GM18867 (cell line): ENCODE results near the gene PKNOX1.
"Not testable (repeated sequence)": the region's sequence is repeated elsewhere in the genome, so short reads cannot be mapped to it uniquely, and the experiment has no call there.

Experiments
- ATAC-seq: cut with Tn5 transposase; IDR thresholded peaks from one replicate; pipeline ENCODE4 v1.9.1; 2021; ENCODE audit warnings: mild to moderate bottlenecking, moderate library complexity; ENCODE audit not compliant: unreplicated experiment

PKNOX1 gene, protein sequence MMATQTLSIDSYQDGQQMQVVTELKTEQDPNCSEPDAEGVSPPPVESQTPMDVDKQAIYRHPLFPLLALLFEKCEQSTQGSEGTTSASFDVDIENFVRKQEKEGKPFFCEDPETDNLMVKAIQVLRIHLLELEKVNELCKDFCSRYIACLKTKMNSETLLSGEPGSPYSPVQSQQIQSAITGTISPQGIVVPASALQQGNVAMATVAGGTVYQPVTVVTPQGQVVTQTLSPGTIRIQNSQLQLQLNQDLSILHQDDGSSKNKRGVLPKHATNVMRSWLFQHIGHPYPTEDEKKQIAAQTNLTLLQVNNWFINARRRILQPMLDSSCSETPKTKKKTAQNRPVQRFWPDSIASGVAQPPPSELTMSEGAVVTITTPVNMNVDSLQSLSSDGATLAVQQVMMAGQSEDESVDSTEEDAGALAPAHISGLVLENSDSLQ

DNA sequence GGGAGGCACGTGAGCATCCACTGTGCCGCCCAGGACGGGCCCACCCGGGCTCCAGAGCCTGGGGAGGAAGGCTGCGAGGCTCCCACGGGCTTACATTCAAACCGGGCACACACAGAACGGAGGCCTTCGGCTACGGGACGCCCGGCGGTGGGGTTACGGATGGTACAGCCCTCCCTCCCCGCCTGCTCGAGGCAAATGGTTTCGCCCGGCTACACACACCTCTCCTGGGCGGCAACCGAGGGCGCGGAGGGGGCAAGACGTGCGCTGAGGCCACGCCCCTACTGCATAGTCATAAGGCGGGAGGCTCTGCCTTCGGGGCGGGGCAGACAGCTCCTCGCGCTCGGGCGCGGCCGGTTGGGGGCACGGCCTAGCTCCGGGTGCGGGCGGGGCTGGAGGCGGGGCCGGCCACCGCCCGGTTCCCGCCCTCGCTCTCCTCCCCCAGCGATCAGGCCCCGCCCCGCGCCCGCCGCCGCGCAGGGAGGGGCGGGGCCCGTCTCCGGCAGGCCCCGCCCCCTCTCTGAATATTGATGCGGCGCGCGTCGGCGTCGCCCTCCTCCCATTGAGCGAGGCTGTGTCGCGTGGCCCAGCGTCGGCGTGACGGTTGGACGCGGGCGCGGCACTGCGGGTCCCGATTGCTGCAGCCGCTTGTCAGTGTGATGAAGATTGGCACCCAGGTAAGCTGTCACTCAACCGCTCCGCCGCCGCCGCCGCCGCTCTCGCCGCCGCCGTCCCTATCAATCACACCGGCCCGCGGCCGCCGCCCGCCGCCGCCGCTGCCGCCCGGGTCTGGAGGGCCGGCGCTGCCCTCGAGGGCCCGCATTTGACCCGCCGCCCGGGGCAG, at the start of gene PKNOX1:
TSS of gene PKNOX1 (plus strand) at position 572 of the 841 bp plus-strand sequence. CDS start 29,820 bp downstream, outside the sequence.
- ATAC-seq = peak; percentile 82

- no peak for ATAC-seq
Observed at GRCh38 chr21:42925114-42925926, 49.0 kb upstream of the PKNOX1 start, which contains the start of gene ERVH48-1. TSS of gene ERVH48-1 (minus strand) at chr21:42925630. CDS start at chr21:42919006, 6,624 bp downstream.

GRCh38 chr21:42927474-42928200, 46.7 kb upstream of the PKNOX1 start:
- ATAC-seq = not testable (repeated sequence)

DNA sequence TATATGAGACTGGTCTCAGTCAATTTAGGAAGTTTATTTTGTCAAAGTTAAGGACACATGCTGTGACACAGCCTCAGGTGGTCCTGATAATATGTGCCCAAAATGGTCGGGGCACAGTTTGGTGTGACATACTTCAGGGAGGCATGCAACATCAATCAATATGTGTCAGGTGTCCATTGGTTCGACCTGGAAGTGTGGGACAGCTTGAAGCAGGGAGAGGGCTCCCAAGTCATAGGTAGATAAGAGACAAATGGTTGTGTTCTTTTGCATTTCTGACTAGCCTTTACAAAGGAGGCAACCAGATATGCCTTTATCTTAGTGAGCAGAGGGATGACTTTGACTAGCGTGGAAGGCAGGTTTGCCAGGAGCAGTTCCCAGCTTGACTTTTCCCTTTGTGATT, 44.4 kb upstream of the PKNOX1 start:
- no peak for ATAC-seq

DNA sequence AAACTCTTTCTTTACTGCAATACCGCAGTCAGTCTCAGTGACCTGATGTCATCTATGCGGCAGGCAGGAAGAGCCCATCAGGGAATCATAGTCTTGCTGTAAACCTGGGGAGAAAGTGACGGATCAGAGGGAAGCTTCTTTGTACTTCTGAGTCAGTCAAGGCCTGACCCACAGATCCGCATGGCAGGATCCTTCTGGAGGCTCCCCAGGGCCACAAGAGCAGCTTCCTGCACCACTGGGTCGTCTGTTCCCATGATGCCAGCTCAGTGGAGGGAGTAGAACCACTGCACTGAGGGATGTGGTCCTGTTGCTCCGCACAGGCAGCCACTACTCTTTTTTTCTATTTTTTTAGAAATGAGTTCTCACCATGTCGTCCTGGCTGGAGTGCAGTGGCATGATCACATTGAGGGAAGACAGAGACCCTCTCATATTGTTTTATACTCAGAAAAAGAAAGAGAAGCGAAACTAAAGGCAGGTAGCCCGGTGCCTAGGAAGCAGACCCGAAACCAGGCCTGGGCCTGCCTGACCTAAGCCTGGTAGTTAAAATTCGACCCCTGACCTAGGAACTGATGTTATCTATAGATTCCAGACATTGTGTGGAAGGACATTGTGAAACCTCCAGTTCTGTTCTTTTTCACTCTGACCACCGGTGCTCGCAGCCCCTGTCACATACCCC, 42.7 kb upstream of the PKNOX1 start:
- ATAC-seq = no peak

GRCh38 chr21:42932378-42933136, 41.8 kb upstream of the PKNOX1 start:
- not testable (repeated sequence) for ATAC-seq

- ATAC-seq = not testable (repeated sequence)
Observed at GRCh38 chr21:42933137-42933970, 41.0 kb upstream of the PKNOX1 start.

DNA sequence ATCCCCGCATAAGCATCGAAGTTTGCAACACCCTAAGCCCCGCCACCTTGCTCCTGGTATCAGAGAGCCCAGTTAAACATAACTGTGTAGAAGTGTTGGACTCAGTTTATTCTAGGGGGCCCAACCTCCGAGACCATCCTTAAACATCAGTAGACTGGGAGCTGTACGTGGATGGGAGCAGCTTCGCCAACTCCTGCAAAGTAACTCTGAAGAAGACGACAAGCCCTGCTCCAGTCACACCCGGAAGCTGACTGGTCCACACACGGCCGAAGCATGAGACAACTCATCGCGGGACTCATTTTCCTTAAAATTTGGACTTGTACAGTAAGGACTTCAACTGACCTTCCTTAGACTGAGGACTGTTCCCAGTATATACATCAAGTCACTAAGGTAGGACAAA, 40.4 kb upstream of the PKNOX1 start:
- not testable (repeated sequence) for ATAC-seq

DNA sequence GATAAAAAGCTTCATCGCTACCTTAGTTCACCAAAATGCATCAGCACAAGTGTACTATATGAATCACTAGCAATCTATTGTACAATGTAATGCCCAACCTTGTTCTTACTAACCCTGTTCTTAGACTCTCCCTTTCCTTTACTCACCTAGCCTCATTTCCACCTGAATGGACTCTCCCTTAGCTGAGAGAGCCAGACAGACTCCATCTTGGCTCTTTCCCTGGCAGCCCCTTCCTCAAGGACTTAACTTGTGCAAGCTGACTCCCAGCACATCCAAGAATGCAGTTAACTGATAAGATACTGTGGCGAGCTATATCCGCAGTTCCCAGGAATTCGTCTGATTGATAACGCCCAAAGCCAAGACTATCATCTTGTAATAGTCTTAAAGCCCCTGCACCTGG, 38.0 kb upstream of the PKNOX1 start:
- not testable (repeated sequence) for ATAC-seq

DNA sequence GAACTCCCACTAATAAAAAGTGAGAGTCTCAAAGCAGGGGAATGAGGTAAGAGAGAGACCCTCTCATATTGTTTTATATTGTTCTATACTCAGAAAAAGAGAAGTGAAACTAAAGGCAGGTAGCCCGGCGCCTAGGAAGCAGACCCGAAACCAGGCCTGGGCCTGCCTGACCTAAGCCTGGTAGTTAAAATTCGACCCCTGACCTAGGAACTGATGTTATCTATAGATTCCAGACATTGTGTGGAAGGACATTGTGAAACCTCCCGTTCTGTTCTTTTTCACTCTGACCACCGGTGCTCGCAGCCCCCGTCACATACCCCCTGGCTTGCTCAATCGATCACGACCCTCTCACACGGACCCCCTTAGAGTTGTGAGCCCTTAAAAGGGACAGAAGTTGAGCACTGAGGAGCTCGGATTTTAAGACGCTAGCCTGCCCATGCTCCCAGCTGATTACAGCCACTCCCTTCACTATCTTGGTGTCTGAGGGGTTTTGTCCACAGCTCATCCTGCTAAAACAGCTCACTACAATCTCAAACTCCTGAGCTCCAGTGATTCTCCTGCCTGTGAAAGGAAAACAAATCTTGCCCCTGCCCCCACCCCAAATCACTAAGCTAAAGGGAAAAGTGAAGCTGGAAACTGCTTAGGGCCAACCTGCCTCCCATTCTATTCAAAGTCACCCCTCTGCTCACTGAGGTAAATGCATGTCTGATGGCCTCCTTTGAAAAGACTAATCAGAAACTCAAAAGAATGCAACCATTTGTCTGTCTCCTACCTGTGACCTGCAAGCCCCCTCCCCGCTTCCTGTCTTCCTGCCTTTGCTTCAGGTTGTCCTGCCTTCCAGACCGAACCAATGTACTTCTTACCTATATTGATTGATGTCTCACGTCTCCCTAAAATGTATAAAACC, 37.1 kb upstream of the PKNOX1 start:
- ATAC-seq = not testable (repeated sequence)

GRCh38 chr21:42937960-42938605, 36.3 kb upstream of the PKNOX1 start:
- ATAC-seq = no peak

DNA sequence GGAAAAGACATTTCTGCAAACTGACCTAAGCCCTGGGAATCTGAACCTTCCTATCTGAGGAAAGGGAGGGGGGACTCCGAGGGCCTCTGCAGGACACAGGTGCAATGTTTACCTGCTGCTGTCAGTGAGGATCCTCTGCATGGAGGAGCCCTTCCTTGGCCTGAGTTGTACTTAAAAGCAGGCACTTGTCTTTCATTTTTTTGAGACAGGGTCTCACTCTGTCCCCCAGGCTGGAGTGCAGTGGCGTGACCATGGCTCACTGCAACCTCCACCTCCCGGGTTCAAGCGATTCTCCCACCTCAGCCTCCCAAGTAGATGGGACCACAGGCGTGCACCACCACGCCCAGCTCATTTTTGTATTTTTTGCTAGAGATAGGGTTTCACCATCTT, 35.8 kb upstream of the PKNOX1 start:
- ATAC-seq = not testable (repeated sequence)

- no peak for ATAC-seq
Observed at GRCh38 chr21:42939582-42940413, 34.6 kb upstream of the PKNOX1 start.

- ATAC-seq = no peak
Observed at GRCh38 chr21:42941696-42942085, 32.7 kb upstream of the PKNOX1 start.

DNA sequence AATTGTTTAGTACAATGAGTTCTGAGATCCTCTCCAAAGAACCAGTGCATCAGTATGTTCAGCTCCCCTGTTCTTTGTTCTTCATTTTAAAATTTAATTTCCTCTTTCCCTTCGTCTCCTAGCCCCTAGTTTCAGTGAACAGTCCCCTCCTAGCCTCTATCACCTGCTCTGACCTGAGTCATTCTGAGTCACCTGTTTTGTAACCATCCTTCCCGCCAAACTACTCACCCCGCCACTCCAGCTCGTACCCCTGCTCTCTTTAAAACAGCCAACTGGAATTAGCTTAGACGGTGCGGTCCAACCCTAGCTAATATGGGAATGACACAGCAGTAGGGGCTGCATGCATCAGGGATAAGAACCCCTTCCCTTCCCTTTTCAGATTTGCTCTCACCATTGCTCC, 32.1 kb upstream of the PKNOX1 start:
- ATAC-seq = no peak
